Upper lobe of left lung (tissue), 4 donors: ENCODE measurements around the gene RGS7BP.

Experiments used
- POLR2A ChIP-seq, 4 donors: fragments of 450-650 bp; IDR thresholded peaks; one replicate each; pipeline ENCODE4 v1.5.1; 2016 to 2017; ENCODE audit warnings: antibody characterized with exemption in 4 of 4, mild to moderate bottlenecking in 2 of 4
- TF ChIP-seq, protein P1 (sequence below), 6 experiments: fragments of 450-650 bp in 4 of 6; fragments of 200-600 bp in 2 of 6; sonication (generic) in 2 of 6; IDR thresholded peaks; one replicate each; pipeline ENCODE4 v1.5.1; 2016 to 2019; ENCODE audit warnings: antibody characterized with exemption in 6 of 6

DNA sequence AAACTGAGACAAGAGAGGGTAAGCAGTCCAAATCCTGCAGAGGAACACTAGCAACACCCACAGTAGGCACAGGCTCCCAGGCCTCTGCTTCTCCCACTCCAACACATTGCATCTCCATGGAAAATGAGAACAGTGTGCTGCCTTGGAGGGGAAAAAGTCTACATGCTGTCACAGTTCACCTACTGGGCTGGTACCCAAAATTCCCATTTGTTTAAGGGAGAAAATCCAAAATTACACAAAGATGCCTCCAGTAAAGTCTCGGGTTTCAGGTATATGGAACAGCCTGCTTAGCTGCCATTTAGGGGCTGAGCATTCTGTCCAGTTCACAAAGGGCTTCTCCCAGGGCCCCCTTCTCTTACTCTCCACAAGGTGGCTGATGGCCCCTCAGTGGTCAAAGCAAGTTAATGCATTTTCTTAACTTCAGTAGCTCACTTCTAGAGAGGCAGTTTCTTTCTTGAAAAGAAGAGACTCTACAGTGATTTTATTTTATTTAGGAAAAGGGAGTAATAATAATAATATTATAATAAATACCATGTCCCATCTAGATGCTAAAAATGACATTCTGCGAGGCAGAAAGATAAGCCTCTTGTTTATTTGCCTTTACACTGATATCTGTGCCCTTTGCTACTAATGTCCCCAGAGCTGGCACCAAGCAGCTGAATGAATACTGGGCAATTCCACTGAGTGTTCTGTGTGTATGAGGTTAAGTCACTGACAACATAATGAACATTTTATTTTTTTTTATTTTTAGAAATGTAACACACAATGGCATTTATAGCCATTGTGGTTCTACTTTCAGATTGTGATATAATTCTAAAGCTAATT, 89.4 kb downstream of the RGS7BP start:
- no peak for TF ChIP-seq POLR2A (IDR thresholded peaks at IDR 0.05)
- TF ChIP-seq, protein P1, sequence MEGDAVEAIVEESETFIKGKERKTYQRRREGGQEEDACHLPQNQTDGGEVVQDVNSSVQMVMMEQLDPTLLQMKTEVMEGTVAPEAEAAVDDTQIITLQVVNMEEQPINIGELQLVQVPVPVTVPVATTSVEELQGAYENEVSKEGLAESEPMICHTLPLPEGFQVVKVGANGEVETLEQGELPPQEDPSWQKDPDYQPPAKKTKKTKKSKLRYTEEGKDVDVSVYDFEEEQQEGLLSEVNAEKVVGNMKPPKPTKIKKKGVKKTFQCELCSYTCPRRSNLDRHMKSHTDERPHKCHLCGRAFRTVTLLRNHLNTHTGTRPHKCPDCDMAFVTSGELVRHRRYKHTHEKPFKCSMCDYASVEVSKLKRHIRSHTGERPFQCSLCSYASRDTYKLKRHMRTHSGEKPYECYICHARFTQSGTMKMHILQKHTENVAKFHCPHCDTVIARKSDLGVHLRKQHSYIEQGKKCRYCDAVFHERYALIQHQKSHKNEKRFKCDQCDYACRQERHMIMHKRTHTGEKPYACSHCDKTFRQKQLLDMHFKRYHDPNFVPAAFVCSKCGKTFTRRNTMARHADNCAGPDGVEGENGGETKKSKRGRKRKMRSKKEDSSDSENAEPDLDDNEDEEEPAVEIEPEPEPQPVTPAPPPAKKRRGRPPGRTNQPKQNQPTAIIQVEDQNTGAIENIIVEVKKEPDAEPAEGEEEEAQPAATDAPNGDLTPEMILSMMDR (IDR thresholded peaks at IDR 0.05) = peak in 1 of 6 experiments; percentile 10
